GM23338 (cell line): ENCODE data around the gene NAA30. TPM values are rescaled to one million over a fixed set of nuclear protein-coding genes. Genes with fewer than 3 reads are reported as not detected.

ENCODE experiments used
- EZH2 ChIP-seq: fragments of 200-600 bp; sonication (generic); IDR thresholded peaks from one replicate; pipeline ENCODE4 v1.8.0; 2017; ENCODE audit warnings: antibody characterized with exemption, mild to moderate bottlenecking, low read depth; ENCODE audit not compliant: unreplicated experiment
- EZH2phosphoT487 ChIP-seq: fragments of 200-600 bp; sonication (generic); IDR thresholded peaks from one replicate; pipeline ENCODE4 v1.8.1; 2018; ENCODE audit warnings: antibody characterized with exemption; ENCODE audit not compliant: unreplicated experiment
- JUNB ChIP-seq: IDR thresholded peaks from one replicate; pipeline ENCODE4 v1.6.1; 2016; ENCODE audit warnings: antibody characterized with exemption; ENCODE audit not compliant: unreplicated experiment
- NANOG ChIP-seq: IDR thresholded peaks from 2 replicates; pipeline ENCODE4 v1.6.1; 2016; ENCODE audit warnings: antibody characterized with exemption, borderline replicate concordance
- POLR2AphosphoS5 ChIP-seq: IDR thresholded peaks from 2 replicates; pipeline ENCODE4 v1.6.1; 2016; ENCODE audit warnings: antibody characterized with exemption, low read depth
- ZNF114 ChIP-seq: fragments of 250-450 bp; sonication (Bioruptor Pico); IDR thresholded peaks from 2 replicates; pipeline ENCODE4 v1.5.0; 2020; ENCODE audit warnings: mild to moderate bottlenecking, moderate library complexity
- ZNF331 ChIP-seq: fragments of 250-450 bp; sonication (Bioruptor Pico); IDR thresholded peaks from 2 replicates; pipeline ENCODE4 v1.5.0; 2020; ENCODE audit warnings: low read depth, mild to moderate bottlenecking, moderate library complexity
- polyA plus RNA-seq: library from polyadenylated mRNA; unstranded; fragments of >200 nt; fragmentation: Nextera tagmentation; extraction: Ambion mirVana; gene quantifications from 2 replicates; pipeline ENCODE4 v1.2.1, GENCODE V29; 2016
- total RNA-seq: library from RNA; depleted of rRNA; stranded (reverse); fragments of >200 nt; shearing (Covaris generic); gene quantifications from 2 replicates; pipeline ENCODE4 v1.2.3, GENCODE V29; 2014
- TF ChIP-seq, protein P1 (sequence below): fragments of 250-450 bp; sonication (Bioruptor Pico); IDR thresholded peaks from 2 replicates; pipeline ENCODE4 v1.5.0; 2020; ENCODE audit warnings: mild to moderate bottlenecking, moderate library complexity
- TF ChIP-seq, protein P2 (sequence below): IDR thresholded peaks from one replicate; pipeline ENCODE4 v1.6.1; 2018; ENCODE audit warnings: antibody characterized with exemption; ENCODE audit not compliant: unreplicated experiment

Gene NAA30
- total and polyA plus RNA-seq, 2 experiments from 2014 or later, result 7.5 to 27.1 TPM

DNA sequence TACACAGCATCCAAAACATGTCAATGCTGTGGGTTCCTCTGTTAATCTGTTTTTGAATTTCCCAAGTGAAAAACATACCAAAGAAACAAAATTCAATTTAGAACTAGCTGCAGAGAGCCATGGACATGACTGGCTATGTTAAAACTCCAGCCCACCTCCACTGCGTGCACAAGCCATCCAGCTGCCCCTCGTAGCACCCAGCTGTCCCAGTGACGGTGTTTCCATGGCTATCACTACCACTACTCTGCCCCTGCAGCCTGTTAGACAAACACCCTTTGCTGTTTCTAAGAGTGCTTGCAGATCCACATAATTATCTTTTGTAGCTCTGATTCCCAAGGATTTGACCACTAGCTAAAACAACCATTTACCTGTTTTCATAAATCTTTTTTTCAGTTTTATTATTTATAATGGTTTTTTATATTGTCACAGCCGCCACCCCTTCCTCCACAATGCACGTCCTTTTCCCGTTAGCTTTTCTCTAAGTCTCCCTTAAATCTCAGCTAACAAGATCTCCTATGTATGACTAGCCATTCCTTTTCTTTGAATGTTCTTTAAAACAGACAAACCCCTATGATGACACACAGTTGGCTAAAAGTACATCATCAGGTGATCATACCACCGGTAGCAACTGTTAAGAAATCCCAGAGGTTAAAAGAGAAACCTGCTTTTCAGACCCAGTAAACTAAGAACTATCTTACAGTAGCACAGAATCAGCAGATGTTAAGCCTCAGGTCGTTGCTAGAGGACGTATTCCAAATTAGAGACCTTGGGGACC is 37.8 kb upstream of the NAA30 start (continued):
- TF ChIP-seq, protein P1, sequence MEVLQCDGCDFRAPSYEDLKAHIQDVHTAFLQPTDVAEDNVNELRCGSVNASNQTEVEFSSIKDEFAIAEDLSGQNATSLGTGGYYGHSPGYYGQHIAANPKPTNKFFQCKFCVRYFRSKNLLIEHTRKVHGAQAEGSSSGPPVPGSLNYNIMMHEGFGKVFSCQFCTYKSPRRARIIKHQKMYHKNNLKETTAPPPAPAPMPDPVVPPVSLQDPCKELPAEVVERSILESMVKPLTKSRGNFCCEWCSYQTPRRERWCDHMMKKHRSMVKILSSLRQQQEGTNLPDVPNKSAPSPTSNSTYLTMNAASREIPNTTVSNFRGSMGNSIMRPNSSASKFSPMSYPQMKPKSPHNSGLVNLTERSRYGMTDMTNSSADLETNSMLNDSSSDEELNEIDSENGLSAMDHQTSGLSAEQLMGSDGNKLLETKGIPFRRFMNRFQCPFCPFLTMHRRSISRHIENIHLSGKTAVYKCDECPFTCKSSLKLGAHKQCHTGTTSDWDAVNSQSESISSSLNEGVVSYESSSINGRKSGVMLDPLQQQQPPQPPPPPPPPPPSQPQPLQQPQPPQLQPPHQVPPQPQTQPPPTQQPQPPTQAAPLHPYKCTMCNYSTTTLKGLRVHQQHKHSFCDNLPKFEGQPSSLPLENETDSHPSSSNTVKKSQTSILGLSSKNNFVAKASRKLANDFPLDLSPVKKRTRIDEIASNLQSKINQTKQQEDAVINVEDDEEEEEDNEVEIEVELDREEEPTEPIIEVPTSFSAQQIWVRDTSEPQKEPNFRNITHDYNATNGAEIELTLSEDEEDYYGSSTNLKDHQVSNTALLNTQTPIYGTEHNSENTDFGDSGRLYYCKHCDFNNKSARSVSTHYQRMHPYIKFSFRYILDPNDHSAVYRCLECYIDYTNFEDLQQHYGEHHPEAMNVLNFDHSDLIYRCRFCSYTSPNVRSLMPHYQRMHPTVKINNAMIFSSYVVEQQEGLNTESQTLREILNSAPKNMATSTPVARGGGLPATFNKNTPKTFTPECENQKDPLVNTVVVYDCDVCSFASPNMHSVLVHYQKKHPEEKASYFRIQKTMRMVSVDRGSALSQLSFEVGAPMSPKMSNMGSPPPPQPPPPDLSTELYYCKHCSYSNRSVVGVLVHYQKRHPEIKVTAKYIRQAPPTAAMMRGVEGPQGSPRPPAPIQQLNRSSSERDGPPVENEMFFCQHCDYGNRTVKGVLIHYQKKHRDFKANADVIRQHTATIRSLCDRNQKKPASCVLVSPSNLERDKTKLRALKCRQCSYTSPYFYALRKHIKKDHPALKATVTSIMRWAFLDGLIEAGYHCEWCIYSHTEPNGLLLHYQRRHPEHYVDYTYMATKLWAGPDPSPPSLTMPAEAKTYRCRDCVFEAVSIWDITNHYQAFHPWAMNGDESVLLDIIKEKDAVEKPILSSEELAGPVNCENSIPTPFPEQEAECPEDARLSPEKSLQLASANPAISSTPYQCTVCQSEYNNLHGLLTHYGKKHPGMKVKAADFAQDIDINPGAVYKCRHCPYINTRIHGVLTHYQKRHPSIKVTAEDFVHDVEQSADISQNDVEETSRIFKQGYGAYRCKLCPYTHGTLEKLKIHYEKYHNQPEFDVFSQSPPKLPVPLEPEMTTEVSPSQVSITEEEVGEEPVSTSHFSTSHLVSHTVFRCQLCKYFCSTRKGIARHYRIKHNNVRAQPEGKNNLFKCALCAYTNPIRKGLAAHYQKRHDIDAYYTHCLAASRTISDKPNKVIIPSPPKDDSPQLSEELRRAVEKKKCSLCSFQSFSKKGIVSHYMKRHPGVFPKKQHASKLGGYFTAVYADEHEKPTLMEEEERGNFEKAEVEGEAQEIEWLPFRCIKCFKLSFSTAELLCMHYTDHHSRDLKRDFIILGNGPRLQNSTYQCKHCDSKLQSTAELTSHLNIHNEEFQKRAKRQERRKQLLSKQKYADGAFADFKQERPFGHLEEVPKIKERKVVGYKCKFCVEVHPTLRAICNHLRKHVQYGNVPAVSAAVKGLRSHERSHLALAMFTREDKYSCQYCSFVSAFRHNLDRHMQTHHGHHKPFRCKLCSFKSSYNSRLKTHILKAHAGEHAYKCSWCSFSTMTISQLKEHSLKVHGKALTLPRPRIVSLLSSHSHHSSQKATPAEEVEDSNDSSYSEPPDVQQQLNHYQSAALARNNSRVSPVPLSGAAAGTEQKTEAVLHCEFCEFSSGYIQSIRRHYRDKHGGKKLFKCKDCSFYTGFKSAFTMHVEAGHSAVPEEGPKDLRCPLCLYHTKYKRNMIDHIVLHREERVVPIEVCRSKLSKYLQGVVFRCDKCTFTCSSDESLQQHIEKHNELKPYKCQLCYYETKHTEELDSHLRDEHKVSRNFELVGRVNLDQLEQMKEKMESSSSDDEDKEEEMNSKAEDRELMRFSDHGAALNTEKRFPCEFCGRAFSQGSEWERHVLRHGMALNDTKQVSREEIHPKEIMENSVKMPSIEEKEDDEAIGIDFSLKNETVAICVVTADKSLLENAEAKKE, result no peak
- TF ChIP-seq EZH2phosphoT487 (no peak), POLR2AphosphoS5 (no peak), ZNF331 (CRISPR knock-in tag) (no peak), ZNF114 (CRISPR knock-in tag) (no peak), EZH2 (no peak), NANOG (no peak), JUNB (no peak)
- TF ChIP-seq, protein P2, sequence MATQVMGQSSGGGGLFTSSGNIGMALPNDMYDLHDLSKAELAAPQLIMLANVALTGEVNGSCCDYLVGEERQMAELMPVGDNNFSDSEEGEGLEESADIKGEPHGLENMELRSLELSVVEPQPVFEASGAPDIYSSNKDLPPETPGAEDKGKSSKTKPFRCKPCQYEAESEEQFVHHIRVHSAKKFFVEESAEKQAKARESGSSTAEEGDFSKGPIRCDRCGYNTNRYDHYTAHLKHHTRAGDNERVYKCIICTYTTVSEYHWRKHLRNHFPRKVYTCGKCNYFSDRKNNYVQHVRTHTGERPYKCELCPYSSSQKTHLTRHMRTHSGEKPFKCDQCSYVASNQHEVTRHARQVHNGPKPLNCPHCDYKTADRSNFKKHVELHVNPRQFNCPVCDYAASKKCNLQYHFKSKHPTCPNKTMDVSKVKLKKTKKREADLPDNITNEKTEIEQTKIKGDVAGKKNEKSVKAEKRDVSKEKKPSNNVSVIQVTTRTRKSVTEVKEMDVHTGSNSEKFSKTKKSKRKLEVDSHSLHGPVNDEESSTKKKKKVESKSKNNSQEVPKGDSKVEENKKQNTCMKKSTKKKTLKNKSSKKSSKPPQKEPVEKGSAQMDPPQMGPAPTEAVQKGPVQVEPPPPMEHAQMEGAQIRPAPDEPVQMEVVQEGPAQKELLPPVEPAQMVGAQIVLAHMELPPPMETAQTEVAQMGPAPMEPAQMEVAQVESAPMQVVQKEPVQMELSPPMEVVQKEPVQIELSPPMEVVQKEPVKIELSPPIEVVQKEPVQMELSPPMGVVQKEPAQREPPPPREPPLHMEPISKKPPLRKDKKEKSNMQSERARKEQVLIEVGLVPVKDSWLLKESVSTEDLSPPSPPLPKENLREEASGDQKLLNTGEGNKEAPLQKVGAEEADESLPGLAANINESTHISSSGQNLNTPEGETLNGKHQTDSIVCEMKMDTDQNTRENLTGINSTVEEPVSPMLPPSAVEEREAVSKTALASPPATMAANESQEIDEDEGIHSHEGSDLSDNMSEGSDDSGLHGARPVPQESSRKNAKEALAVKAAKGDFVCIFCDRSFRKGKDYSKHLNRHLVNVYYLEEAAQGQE, result no peak
